Measurements from ENCODE around the gene BRDT. TPM values are rescaled to one million over a fixed set of nuclear protein-coding genes. Genes with fewer than 3 reads are reported as not detected.
"Not testable (repeated sequence)": the region's sequence is repeated elsewhere in the genome, so short reads cannot be mapped to it uniquely, and the experiment has no call there.

Gene BRDT
- total RNA-seq, 1 donor from 2014 or later, result not detected

DNA sequence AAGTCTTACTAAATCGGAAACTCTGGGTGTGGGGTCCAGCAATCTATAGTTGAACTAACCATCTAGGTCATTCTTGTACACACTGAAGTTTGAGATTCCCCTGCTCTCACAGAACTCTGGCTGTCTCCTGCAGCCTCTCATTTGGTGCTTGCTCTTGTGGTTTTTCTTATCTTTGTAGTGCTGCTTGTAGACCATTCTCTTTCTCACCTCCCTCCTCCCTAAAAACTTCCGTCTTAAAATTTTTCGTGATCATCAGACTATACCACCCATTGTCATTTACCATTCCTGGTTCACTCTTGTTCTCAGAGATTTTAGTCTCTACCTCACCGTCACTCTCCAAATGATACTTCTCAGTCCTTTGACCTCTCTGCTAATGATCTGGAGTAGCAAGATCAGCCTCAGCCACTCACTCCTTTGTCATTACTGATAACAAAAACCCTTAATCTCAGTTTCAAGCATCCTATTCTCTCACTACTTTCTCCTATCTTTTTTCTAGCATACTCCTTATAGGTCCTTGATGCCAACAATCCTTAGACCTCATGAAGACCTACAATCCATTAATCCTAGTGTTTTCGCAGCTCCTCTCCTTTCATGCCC lies 67.6 kb downstream of the BRDT start:
- no peak for DNase-seq (ENCODE audit: low read depth)
- Histone ChIP-seq H3K27me3 (ENCODE audit: control insufficient read depth, insufficient read depth, low read length) (no peaks in the 10 kb centered on the region), H3K4me3 (ENCODE audit: low read depth, low read length) (no peak overlapping the region), H3K36me3 (ENCODE audit: control insufficient read depth, insufficient read depth, low read length) (no peaks in the 10 kb centered on the region)
- no peak for FAIRE-seq
- TF ChIP-seq, protein P1, sequence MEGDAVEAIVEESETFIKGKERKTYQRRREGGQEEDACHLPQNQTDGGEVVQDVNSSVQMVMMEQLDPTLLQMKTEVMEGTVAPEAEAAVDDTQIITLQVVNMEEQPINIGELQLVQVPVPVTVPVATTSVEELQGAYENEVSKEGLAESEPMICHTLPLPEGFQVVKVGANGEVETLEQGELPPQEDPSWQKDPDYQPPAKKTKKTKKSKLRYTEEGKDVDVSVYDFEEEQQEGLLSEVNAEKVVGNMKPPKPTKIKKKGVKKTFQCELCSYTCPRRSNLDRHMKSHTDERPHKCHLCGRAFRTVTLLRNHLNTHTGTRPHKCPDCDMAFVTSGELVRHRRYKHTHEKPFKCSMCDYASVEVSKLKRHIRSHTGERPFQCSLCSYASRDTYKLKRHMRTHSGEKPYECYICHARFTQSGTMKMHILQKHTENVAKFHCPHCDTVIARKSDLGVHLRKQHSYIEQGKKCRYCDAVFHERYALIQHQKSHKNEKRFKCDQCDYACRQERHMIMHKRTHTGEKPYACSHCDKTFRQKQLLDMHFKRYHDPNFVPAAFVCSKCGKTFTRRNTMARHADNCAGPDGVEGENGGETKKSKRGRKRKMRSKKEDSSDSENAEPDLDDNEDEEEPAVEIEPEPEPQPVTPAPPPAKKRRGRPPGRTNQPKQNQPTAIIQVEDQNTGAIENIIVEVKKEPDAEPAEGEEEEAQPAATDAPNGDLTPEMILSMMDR (IDR thresholded peaks at IDR 0.05; ENCODE audit: insufficient read depth, low read length, severe bottlenecking), result no peak

DNA sequence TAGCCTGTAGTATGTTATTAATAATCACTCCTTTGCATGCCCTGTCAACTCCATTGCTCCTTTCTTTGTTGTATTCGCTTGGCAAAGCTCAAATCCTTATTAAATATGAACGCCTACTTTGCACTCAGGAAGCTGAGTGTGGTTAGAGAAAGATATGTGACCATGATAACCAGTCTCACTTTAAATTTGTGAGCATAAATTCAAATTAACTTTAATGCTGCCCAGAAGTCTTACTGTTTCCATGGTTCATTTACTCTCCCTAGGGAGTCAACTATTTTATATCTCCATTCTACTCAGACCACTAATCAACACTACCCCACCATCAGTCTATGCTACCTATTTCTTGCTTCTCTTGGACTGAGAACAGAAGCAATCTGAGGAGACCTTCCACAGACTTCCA lies 68.5 kb downstream of the BRDT start:
- H3K4me3 ChIP-seq (ENCODE audit: low read depth, low read length), result no peak overlapping the region
- TF ChIP-seq, protein P1 (IDR thresholded peaks at IDR 0.05; ENCODE audit: insufficient read depth, low read length, severe bottlenecking), result no peak
- DNase-seq (ENCODE audit: low read depth), result no peak
- H3K36me3 ChIP-seq (ENCODE audit: control insufficient read depth, insufficient read depth, low read length), result no peaks in the 10 kb centered on the region
- no peaks in the 10 kb centered on the region for H3K27me3 ChIP-seq (ENCODE audit: control insufficient read depth, insufficient read depth, low read length)
- no peak for FAIRE-seq

DNA sequence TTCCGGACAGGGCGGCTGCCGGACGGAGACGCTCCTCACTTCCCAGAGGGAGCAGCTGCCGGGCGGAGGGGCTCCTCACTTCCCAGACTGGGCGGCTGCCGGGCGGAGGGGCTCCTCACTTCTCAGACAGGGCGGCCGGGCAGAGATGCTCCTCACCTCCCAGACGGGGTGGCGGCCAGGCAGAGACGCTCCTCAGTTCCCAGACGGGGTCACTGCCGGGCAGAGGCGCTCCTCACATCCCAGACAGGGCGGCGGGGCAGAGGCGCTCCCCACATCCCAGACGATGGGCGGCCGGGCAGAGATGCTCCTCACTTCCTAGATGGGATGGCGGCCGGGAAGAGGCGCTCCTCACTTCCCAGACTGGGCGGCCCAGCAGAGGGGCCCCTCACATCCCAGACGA lies 76.8 kb downstream of the BRDT start:
- not testable (repeated sequence) for H3K36me3 ChIP-seq (ENCODE audit: control insufficient read depth, insufficient read depth, low read length); FAIRE-seq; H3K27me3 ChIP-seq (ENCODE audit: control insufficient read depth, insufficient read depth, low read length); DNase-seq (ENCODE audit: low read depth); H3K4me3 ChIP-seq (ENCODE audit: low read depth, low read length)

DNA sequence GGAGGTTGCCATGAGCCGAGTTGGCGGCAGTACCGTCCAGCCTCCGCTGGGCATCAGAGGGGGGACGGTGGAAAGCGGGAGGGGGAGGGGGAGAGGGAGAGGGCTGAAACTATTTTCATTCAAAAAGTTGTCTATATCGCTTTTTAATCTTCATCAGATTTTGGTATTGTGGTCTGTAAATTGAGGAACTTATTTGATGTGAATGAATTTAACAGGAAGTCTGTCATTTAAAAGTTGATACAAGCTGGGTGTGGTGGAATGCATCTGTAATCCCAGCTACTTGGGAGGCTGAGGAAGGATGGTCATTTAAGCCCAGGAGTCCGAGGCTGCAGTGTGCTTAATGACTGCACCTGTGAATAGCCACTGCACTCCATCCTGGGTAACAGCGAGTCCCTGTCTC lies 77.6 kb downstream of the BRDT start:
- DNase-seq (ENCODE audit: low read depth), result no peak
- no peaks in the 10 kb centered on the region for H3K27me3 ChIP-seq (ENCODE audit: control insufficient read depth, insufficient read depth, low read length)
- TF ChIP-seq, protein P1 (IDR thresholded peaks at IDR 0.05; ENCODE audit: insufficient read depth, low read length, severe bottlenecking), result no peak
- no peaks in the 10 kb centered on the region for H3K36me3 ChIP-seq (ENCODE audit: control insufficient read depth, insufficient read depth, low read length)
- no peak for FAIRE-seq
- H3K4me3 ChIP-seq (ENCODE audit: low read depth, low read length), result no peak overlapping the region

DNA sequence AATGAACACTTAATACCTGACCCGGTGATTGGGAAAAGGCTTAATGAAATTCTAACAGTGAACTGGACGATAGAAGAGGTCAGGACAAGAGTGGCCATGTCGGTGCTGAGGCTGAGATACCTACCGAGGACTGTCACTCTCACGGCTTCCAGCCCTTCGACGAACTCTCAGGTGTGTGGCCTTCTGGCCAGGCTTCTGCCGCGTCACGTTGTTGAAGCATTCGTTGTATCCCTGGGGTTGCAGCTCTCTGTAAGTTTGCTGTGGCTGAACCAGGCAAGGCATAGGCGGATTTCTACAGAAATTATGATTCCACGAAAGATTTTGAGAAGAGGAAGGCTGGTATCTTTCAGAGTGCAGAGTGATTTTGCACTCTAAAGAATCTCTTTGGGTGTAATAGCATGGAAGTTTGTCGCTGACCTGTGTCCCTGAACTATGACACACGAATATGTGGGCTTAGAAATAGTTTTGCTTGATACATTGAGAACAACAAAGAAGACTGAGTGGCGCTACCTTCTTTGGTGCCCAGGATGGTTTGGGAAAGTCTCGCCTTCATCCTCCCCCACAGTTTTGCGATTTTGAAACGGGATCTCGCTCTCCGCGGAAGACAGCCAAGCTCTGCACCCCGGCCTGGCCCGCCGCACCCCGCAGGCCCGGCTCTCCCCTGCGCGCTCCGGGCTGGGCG lies 80.2 kb downstream of the BRDT start:
- no peaks in the 10 kb centered on the region for H3K27me3 ChIP-seq (ENCODE audit: control insufficient read depth, insufficient read depth, low read length)
- DNase-seq (ENCODE audit: low read depth) (no peak), FAIRE-seq (no peak)
- TF ChIP-seq, protein P1 (IDR thresholded peaks at IDR 0.05; ENCODE audit: insufficient read depth, low read length, severe bottlenecking), result no peak
- H3K4me3 ChIP-seq (ENCODE audit: low read depth, low read length), result peak overlapping the region; percentile 43
- H3K36me3 ChIP-seq (ENCODE audit: control insufficient read depth, insufficient read depth, low read length), result no peaks in the 10 kb centered on the region

DNA sequence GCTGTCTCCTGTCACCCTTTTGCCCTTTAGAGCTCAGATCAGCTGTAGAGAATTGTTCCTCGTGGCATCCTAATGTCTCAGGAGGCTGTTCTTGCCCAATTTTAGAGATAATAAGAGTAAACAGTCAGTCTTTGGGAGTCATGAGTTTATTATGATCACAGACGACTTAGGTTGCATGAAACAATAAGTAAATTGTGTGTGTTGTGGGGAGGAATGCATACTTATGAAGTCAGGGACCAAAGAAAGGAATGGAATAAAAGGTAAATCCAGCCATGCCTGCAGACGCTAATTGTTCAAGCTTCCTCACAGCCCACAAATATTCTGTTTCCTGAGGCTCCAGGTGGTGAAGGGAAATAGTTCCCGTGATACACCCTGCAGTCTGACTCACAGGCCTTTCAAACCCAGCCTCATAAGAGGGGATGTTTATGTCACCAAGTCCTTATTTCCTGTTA lies 81.5 kb downstream of the BRDT start:
- no peak for FAIRE-seq
- TF ChIP-seq, protein P1 (IDR thresholded peaks at IDR 0.05; ENCODE audit: insufficient read depth, low read length, severe bottlenecking), result no peak
- DNase-seq (ENCODE audit: low read depth), result peak; percentile 82
- Histone ChIP-seq H3K4me3 (ENCODE audit: low read depth, low read length) (no peak overlapping the region), H3K27me3 (ENCODE audit: control insufficient read depth, insufficient read depth, low read length) (no peaks in the 10 kb centered on the region), H3K36me3 (ENCODE audit: control insufficient read depth, insufficient read depth, low read length) (no peaks in the 10 kb centered on the region)

Data from bronchial epithelial cell (primary cell).